Activated CD8-positive, alpha-beta memory T cell treated with anti-CD3 and anti-CD28 coated beads for 24 hours (primary cell): Measurements from ENCODE around the gene DDRGK1.

ENCODE experiments used
- DNase-seq: peaks from one replicate; pipeline ENCODE4 v3.0.0-alpha.2; 2020

Gene DDRGK1

DNA sequence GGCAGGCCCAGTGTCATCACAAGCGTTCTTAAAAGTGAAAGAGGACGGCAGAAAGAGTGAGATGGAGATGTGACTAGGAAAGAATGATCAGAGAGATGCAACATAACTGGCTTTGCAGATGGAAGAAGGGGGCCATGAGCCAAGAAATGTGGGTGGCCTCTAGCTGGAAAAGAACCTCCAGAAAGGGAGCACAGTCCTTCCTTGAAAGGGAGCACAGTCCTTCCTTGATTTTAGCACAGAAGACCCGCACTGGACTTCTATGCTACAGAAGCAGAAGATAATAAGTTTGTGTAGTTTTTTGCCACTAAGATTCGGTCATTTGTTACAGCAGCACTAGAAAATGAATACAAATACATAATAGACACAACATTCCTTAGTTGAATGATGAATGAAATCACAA, 24.2 kb downstream of the DDRGK1 start:
- DNase-seq, result no peak

DNA sequence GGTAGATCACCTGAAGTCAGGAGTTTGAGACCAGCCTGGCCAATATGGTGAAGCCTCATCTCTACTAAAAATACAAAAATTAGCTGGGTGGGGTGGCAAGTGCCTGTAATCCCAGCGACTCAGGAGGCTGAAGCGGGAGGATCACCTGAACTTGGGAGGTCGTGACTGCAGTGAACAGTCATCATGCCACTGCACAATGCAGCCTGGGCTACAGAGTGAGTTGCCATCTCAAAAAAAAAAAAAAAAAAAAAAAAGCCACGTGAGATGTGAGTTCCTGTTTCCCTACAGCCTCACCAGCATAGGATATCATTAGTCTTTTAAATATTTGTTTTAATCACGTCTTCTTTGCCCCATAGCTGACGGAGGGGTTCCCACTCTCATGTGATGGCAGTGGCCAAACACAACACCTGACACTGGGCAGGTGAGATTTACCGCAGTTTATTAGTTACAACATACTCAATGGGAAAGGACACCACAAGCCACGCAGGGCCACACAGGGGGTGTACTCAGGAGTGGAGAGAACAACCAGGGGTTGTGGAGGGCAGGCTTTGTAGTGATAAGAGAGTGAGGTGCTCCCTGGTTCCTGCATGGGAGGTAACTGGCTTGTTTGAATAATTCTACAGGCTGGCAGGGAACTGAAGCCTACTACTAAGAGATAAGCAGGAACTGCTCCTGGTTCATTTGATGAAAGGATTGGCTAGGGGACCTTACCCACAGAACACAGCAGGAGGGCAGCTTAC, 26.6 kb downstream of the DDRGK1 start:
- DNase-seq, result no peak

DNA sequence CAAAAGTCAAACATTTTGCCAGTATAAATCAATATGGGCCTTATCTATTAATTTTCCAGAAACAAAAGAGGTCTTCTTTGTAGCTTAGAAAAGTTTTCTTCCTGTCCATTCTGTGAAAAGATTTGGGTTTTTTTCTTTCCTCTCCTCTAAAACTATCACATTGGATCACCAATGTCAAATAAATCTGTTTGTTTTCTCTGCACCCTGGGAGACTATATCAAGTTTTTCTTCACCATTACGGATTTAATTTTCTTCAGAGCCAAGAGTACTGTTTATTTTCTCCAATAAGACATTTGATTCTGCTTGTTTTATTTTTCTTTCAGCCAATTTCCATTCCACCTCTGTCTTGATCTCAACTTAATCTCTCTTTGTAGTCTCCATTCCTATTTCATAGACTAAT, 29.2 kb downstream of the DDRGK1 start:
- DNase-seq, result no peak

DNA sequence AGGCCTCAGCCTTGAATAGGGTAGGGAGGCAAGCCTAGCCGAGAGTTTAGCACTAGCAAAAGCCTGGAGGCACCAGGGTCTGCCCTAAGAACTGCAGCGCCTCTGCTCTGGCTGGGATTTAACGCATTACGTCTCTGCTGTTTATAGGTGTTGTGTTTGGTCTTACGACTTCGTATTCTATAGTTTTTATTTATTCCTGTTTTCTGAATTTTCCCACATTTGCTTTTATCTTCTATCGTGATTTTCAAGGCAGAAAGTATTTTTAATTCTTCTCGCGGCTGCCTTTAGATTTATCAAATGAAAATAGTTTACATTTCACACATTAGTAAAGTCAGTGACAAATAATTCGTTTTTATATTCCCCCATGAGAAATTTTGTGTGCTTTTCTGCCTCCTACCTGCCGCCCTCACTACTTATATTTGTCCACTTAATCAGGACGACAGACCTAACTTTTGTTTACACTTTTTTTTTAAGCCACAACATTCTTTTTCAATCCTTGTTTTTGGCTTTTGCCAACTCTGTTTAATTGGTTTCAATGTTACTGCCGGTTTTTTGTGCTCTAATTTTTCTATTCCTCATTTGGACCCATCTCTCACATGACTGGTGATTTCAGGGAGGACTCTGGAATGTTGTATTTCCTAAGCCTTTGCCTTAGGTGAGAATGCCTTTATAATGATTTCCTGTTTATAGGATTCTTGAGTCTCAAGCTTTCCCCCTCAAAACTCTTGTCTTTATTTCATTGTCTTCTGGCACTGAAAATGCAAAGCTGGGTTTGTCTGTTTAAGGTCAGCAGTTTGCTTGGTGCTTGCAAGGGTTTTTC, 29.8 kb downstream of the DDRGK1 start:
- no peak for DNase-seq

DNA sequence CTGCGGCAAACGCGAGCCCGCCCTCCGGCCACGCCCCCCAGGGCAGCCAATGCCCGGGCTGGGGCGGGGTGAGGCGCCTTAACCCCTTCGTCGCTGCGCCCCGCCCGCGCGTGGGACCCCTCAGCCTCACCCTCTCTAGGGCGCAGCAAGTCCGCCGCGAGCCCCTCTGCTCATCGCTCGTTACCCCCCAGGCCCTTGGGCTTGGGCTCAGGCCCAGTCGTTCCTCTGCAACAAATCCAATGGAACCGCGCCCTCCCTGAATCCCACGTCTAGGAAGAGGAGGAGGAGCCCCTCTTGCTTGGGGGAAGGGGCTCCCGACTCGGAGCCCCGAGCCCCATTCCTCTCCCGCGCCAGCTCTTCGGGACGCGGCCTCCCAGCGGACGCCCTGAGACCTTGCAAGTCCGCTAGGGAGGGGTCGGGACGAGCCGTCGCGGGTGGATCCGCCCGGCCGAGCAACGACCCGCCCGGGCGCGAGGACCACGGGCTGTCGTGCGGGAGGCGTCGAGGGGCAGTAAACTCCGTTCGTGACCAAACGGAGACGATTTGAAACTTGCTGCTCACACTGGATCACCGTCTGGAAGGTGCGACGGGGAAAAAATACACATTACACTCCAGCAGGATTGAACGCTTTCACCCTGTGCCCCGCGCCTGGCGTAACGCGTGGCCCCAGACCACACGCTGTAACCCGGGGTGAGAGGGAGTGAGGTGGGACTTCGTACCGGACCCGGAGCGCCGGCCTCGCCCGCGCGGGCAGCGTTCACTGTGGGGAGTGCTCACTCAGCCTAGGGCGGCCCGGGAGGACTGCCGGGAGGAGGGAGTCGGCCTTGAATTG, 30.7 kb downstream of the DDRGK1 start:
- DNase-seq, result peak; percentile 95

DNA sequence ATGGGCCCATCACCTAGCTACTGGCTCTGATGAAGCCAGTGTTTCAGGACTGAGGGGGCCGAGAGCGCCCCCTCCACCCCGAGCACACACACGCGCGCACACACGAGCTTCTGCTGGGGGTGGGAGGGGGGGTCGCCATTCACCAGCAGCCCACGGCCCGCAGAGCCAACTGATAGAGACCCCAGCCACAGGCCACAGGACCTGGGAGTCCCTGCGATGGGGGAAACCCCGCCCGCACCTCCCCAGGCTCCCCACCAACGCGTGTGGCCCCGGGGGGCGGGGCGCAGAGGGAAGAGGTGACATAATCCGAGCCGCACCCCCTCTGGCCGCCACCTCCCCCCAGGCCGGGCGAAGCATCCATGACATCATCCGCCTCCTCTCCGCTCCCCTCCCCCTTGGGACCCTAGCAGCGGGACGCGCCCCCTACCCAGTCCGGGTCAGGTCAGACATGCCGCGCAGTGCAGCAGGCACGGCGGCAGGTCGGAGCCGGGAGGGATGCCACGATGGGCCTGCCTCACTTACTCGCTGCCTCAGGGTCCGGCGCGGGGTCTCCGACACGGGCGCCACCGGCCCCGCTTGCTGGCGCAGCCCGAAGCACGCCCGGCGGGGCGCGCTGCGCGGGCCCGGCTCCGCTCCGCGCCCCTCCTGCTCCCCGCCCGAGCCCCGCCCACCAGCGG, 31.4 kb downstream of the DDRGK1 start, which contains the start of gene LZTS3:
TSS of gene LZTS3 (minus strand) at position 617 of the 677 bp plus-strand sequence. CDS start 6,386 bp downstream, outside the sequence.
- DNase-seq, result peak; percentile 88

DNA sequence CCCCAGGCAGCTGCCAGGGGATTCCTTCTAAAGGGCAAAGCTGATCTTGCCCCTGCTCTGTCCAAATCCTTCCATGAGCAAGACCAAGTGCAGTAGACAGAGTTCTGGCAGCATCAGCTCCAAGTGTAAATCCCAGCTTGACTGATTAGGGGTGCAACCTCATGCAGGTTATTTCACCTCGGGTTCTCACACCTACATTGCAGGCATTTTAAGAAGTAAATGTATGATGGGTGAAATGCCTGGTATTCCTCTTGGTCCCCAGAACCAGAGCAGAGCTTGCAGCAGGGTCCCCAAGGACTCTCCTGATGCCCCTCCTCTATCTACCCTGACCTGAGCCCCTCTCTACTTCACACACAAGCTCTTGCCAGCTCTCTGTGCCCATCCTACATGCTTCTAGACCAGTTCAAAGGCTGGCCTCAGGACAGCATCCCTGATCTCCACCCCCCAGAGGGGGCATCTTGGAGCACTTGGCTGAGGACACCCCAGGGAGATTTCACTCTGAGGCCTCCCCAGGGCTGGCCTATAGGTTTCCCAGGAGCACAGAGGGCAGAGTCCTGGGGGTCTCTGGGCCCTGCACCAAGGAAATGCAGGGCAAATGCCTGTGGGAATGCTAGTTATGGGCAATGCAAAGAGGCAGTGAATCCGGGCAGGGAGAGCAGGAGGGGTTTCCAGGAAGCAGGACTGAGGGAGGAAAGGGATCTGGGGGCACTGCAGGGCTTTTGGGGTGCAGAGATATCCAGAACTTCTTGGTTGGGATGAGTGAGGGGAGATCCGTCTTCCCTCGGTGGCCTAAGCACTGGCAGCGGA, 32.2 kb downstream of the DDRGK1 start:
- DNase-seq, result no peak

DNA sequence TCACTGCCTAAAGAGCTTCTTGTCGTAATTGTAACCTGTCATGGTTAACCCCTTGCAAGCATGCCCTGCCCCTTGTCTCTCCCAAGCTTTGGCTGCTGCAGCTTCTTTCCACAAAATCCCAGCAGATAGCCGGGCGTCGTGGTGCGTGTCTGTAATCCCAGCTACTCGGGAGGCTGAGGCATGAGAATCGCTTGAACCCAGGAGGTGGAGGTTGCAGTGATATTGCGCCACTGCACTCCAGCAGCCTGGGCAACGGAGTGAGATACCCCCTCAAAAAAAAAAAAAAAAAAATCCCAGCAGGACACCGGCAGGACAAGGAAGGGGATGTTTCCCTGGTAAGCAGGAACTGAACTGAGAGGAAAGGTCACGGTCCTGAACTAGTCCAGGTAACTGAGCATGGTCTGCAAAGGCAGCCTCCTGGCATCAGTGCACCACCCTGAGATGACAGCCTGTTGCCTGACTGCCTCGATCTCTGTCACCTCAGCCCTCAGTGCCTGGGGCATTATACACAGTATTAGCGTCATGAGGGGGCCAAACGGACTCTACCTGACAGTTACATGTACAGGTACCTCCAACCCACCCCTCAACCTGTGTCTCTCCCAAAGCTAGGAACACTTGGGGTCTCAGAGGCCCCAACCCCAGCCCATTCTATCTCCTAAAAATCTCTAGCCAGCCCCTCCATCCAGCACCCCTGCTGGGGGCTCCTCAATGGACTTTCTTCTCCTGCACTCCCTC, 32.9 kb downstream of the DDRGK1 start:
- no peak for DNase-seq

DNA sequence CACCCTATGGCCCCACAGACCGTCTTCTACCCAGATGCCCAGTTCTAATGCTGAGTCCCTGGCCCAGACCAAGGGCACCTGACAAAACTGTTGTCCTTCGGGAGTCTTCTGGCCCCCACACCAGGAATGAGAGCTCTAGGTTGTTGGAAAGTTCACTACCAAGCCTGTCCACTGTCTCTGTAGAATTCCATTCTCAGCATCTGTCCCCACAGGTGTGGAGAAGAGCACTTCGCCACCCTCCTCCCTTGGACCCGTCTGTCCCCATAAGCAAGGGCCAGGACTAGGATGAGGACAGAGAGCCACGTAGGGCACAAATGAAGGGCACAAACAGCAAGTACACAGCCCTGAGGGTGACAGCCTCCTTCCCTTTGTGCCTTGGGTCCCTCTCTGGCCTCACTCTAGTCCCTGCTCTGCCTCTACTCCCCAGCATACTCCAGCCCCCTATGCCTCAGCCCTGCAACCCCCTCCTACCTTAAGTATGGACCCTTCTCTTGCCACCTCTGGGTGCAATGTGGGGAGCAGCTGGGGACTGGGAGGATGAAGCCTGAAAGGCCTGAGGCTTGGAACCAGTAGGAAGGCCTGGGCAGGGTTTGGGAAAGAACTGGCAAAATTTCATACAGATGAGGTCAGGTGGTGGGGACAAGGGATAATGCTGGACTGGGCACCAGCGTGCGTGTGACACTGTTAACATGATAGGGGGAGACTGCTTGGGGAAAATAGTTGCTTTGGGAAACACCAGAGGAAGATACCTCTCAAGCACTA, 35.5 kb downstream of the DDRGK1 start:
- DNase-seq, result no peak

DNA sequence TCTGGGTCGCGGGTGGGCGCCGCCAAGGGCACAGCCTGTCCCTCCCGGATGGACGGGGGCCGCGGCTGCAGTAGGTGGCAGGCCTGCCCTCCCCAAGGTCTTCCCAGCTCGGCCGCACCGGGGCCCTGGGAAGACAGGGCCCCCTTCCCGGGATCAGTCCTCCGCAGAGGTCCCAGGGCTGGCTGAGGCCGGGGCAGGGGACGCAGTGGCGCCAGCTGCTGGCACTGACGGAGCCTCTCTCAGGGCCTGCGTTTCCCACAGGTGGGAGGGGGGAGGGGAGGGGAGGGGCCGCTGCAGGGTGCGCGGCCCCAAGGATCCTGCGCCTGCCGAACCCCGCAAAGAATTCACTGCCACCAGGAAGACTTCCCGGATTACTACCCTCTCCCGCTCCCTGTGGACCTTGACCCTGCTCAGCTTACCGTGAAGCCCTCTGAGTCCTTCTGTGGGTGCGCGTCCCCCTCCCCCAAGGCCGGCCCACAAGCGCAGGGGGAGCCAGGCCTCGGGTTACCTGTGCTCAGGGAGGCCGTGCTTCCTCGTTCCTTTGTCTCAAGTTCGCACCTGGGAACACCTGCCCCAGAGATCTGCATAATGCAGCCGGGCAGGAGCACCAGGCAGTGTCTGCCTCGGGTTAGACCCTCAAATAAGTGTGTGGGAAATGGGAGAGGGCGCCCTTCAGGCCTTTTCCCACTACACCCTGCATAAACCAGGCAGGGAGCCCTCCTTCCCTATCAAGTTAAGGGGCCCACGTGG, 36.2 kb downstream of the DDRGK1 start:
- no peak for DNase-seq

DNA sequence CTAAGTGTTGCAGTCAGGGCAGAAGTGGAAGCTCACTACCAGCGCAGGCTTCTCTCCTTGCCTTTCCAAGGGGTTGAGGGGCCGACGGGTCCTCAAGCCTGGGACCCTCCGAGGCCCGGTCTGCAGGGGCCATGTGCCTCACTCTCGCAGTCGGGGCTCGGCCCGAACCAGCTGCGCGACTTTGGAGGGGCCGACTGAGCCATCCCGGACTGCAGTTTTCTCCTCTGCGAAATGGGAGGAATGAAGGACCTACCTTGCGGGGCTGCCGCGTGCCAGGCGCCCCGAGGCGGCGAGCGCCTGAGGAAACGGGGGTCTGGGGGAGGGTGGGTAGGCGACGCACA, 36.8 kb downstream of the DDRGK1 start:
- DNase-seq, result no peak

DNA sequence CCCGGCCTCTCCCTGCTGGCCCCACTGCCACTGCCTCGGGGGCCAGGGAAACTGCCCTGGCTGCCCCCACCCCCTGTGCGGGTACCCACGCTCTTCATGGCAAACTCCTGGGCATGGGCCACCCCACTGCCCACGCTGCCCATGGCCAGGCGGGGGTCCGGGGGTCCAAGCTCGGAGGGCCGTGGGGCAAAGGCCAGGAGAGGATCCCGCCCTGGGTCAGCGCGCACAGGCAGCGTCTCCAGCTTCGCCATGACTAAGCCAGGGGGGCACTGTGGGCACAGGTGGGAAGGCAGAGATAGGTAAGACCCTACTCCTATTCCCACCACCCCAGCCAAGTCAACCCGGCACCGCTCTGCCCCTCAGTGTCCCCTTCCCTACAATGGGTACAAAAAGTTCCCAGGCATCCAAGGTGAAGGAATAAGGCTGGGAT, 37.6 kb downstream of the DDRGK1 start:
- DNase-seq, result no peak

DNA sequence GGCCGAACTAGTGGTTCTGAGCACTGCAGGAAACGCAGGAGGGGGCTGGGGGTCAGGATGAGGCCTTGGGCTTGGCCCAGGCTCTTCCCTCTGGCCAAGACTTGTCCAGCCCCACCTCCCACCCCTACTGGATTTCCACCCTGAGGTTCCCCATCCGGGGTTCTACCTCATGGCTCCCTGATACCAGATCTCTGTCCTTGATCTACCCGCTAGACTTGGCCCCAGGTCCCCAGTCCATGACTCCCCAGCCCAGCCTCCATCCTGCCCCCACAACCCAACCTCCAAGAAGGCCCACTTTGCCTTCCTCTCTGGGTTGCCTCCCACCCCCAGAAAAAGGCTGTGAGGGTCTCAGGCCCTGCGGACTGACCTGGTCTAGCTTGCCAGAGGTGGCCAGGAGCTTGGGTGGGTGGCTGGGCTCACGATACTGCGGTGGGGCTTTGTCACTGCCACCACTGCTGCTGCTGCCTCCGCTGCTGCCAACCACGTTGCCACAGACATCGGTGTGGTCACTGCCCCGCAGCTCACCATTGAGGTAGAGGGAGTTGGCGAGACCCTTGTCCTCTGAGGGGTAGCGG, 38.1 kb downstream of the DDRGK1 start:
- no peak for DNase-seq

DNA sequence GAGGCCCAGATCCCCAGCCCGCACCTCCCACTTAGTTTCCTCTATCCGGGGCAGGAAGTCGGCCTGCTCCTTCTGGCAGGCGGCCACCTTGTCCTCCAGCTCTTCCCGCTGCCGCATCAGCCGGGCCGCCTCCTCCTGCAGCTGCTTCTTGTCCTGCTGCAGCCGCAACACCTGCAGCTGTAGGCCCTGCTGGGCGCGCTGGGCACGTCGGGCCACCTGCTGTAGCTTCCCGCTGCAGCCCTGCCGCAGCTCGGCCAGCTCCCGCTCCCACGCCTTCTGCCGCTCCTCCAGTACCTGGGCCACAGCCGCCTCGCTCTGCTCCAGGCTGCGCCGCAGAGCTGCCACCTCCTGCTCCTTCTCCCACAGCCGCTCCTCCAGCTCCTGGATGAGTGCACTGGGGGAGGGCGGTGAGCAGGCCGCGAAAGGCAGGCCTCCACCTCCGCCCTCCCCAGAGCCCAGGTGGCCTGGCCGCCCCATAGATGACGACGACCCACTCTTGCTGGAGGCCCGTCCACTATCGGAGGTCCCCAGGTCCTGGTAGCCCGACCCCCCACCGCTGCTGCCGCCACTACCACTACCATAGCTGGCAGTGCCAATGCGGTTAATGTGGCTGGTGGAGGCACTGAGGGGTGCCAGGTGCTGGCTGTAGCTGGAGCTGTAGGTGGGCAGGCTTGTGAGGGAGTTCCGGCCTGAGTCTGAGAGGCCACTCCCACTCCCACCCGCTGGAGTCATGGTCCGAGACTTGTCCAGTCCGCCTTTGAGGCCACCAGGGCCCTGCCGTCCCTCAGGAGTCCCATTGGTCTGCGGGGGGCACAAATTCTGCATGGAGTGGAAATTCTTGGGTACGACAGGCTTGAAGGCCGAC, 38.8 kb downstream of the DDRGK1 start:
- DNase-seq, result no peak

DNA sequence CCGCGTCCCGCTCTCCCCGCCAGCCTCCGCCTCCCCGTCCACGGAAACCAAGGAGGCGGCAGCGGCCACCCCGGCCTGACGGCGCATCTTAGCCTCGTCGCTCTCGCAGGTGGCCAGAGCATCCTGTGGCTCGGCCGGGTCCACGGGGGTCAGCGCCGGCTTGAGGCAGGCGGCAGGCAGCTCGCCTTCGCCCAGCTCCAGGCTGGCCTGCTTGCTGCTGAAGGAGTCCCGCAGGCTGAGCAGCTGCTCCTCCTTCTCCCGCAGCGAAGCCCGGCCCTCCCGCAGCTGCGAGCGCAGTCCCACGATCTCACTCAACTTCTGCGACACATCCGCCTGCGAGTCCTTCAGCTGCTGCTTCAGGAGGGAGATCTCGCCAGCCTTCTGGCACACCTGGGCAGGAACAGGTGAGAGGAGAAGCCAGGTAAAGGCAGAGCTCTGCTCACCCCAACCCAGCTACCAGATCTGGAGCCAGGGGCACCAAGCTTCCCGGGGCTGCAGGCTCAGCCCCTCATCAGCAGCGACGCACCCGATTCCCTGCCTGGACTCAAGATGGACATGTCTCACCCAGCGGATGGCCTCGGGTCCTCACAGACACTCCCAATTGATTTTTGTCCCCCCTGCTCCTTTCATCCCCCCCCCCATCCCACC, 39.6 kb downstream of the DDRGK1 start:
- no peak for DNase-seq

DNA sequence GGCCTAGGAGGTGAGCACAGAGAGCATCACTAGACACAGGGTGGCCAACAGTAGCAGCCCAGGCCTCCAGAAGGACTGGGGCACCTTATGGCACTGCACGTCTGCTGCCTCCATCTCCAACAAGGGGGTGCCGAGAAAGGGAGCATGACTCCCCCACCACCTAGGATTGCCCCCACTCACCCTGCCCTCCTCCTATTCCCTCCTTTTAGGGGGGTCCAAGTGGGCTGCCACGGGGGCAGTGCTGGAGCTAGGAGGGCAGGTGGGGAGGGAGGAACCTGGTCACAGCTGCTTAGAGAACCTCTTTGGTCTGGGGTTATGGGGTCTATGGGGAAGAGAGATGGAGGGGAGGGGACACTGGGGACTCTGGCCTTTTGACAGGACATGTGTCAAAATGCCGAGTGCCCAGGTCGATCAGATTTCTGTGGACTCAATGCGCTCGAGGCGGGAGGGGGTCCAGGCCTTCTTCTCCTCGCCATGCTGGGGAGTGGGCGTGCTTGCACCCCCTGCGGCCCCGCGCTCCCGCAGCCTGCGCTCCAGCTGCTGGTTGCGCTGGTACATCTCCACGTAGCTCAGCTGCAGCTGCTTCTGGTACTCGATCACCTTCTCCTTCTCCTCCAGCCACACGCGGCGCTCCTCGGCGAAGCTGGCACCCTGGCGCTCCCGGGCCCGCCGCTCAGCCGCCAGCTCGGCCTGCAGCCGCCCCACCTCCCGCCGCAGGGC, 40.3 kb downstream of the DDRGK1 start:
- no peak for DNase-seq
